ENCODE data around the gene TERB1. TPM values are rescaled to one million over a fixed set of nuclear protein-coding genes. Genes with fewer than 3 reads are reported as not detected.

The TERB1 gene
- total and polyA plus RNA-seq, 2 experiments from 2014 or later: not detected

- Histone ChIP-seq H3K9me2 (ENCODE audit: insufficient read depth) (no peaks in the 10 kb centered on the region), H3K27me3 (replicated peaks; ENCODE audit: insufficient read depth) (no peaks in the 10 kb centered on the region), H2AFZ (no peak overlapping the region), H3K4me3 (no peak overlapping the region), H3F3A (ENCODE audit: insufficient read depth) (peaks cover 39% of the 10 kb centered on the region), H3K27ac (peak overlapping the region; percentile 48), H4K20me1 (ENCODE audit: insufficient read depth) (no peaks in the 10 kb centered on the region), H3K9ac (no peak overlapping the region; the same call in 1 of the 2 replicates), H3K79me2 (ENCODE audit: insufficient read depth) (no peaks in the 10 kb centered on the region), H3K9me3 (ENCODE audit: low read depth) (no peaks in the 10 kb centered on the region), H3K36me3 (ENCODE audit: low read depth) (peaks cover 24% of the 10 kb centered on the region), H3K4me1 (ENCODE audit: insufficient read depth) (peaks cover 24% of the 10 kb centered on the region), H3K4me2 (ENCODE audit: unreplicated experiment) (no peak overlapping the region)
- peak; percentile 82 for DNase-seq
- TF ChIP-seq EZH2 (IDR thresholded peaks at IDR 0.05; ENCODE audit: insufficient read depth, poor library complexity, severe bottlenecking) (no peak), EZH2phosphoT487 (IDR thresholded peaks at IDR 0.05; ENCODE audit: insufficient read depth, low read depth) (no peak)
- in situ Hi-C loops (cut with MboI): no loop called here
- WGBS, 2 experiments (ENCODE audit: low coverage in 1 of 2, low lambda C conversion rate in 2 of 2, missing lambda C conversion rate in 2 of 2): 20 to 29% methylated on average over 12 of the region's 12 CpGs
Measured at GRCh38 chr16:66717112-66717675, 84.2 kb downstream of the TERB1 start.

GRCh38 chr16:66714654-66715307 is 86.6 kb downstream of the TERB1 start:
- H2AFZ ChIP-seq: no peak overlapping the region

GRCh38 chr16:66714062-66714461 is 87.3 kb downstream of the TERB1 start:
- no peaks in the 10 kb centered on the region for H3K9me2 ChIP-seq (ENCODE audit: insufficient read depth)
- DNase-seq: no peak
- no peak overlapping the region for H3K4me2 ChIP-seq (ENCODE audit: unreplicated experiment)
- in situ Hi-C loops (cut with MboI): no loop called here
- no peaks in the 10 kb centered on the region for H3K79me2 ChIP-seq (ENCODE audit: insufficient read depth)
- H3K4me3 ChIP-seq: no peak overlapping the region
- TF ChIP-seq EZH2 (IDR thresholded peaks at IDR 0.05; ENCODE audit: insufficient read depth, poor library complexity, severe bottlenecking) (no peak), EZH2phosphoT487 (IDR thresholded peaks at IDR 0.05; ENCODE audit: insufficient read depth, low read depth) (no peak)
- H2AFZ ChIP-seq: no peak overlapping the region
- H3K9ac ChIP-seq: no peak overlapping the region
- H3K27ac ChIP-seq: no peak overlapping the region
- no peaks in the 10 kb centered on the region for H3K27me3 ChIP-seq (replicated peaks; ENCODE audit: insufficient read depth)
- 0 out of 2 replicates have a peak, but pooled peaks cover 4% of the 10 kb centered on the region for H3K36me3 ChIP-seq (ENCODE audit: low read depth)
- no peaks in the 10 kb centered on the region for H4K20me1 ChIP-seq (ENCODE audit: insufficient read depth)
- H3K4me1 ChIP-seq (ENCODE audit: insufficient read depth): peaks cover 12% of the 10 kb centered on the region
- no peaks in the 10 kb centered on the region for H3K9me3 ChIP-seq (ENCODE audit: low read depth)
- peaks cover 16% of the 10 kb centered on the region for H3F3A ChIP-seq (ENCODE audit: insufficient read depth)
- WGBS, 2 experiments (ENCODE audit: low coverage in 1 of 2, low lambda C conversion rate in 2 of 2, missing lambda C conversion rate in 2 of 2): 85 to 87% methylated on average over 6 of the region's 6 CpGs

More at GRCh38 chr16:66714654-66715307, 86.6 kb downstream of the TERB1 start:
- Histone ChIP-seq H3K9me2 (ENCODE audit: insufficient read depth) (no peaks in the 10 kb centered on the region), H3K9me3 (ENCODE audit: low read depth) (no peaks in the 10 kb centered on the region), H4K20me1 (ENCODE audit: insufficient read depth) (no peaks in the 10 kb centered on the region), H3K36me3 (ENCODE audit: low read depth) (0 out of 2 replicates have a peak, but pooled peaks cover 4% of the 10 kb centered on the region), H3F3A (ENCODE audit: insufficient read depth) (peaks cover 16% of the 10 kb centered on the region), H3K4me1 (ENCODE audit: insufficient read depth) (peaks cover 12% of the 10 kb centered on the region), H3K27me3 (replicated peaks; ENCODE audit: insufficient read depth) (no peaks in the 10 kb centered on the region), H3K27ac (no peak overlapping the region), H3K79me2 (ENCODE audit: insufficient read depth) (no peaks in the 10 kb centered on the region), H3K9ac (no peak overlapping the region), H3K4me2 (ENCODE audit: unreplicated experiment) (no peak overlapping the region), H3K4me3 (no peak overlapping the region)
- DNase-seq: no peak
- TF ChIP-seq EZH2phosphoT487 (IDR thresholded peaks at IDR 0.05; ENCODE audit: insufficient read depth, low read depth) (no peak), EZH2 (IDR thresholded peaks at IDR 0.05; ENCODE audit: insufficient read depth, poor library complexity, severe bottlenecking) (no peak)
- in situ Hi-C loops (cut with MboI): no loop called here
- WGBS, 2 experiments (ENCODE audit: low coverage in 1 of 2, low lambda C conversion rate in 2 of 2, missing lambda C conversion rate in 2 of 2): 56 to 70% methylated on average over 6 of the region's 6 CpGs

DNA sequence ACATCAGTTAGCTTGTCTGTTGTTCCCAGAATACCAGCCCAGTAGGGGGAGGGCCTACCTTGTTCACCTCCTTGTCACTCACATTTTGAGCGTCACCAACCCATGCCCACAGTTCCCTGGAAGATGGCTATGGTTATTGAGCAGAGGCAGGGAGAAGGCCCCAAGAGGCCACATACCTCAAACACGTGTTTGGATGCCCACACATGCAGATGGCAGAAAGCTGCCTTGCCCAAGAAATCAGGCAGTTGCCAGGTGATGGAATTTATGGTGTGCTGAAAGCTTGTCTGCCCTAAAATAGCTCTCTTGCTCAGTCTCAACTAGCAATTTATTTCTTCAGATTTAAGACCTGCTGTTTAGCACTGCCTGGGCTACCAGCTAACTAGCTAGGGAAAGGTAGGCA is 88.3 kb downstream of the TERB1 start:
- H3K4me2 ChIP-seq (ENCODE audit: unreplicated experiment): no peak overlapping the region
- no peaks in the 10 kb centered on the region for H3K9me2 ChIP-seq (ENCODE audit: insufficient read depth)
- H3K9me3 ChIP-seq (ENCODE audit: low read depth): no peaks in the 10 kb centered on the region
- no peak overlapping the region for H3K4me3 ChIP-seq
- H3K36me3 ChIP-seq (ENCODE audit: low read depth): no peaks in the 10 kb centered on the region
- H4K20me1 ChIP-seq (ENCODE audit: insufficient read depth): no peaks in the 10 kb centered on the region
- H3K4me1 ChIP-seq (ENCODE audit: insufficient read depth): peaks cover 10% of the 10 kb centered on the region
- peaks cover 10% of the 10 kb centered on the region for H3F3A ChIP-seq (ENCODE audit: insufficient read depth)
- no peak overlapping the region for H2AFZ ChIP-seq
- no peak for TF ChIP-seq EZH2 (IDR thresholded peaks at IDR 0.05; ENCODE audit: insufficient read depth, poor library complexity, severe bottlenecking)
- no peak for TF ChIP-seq EZH2phosphoT487 (IDR thresholded peaks at IDR 0.05; ENCODE audit: insufficient read depth, low read depth)
- H3K27ac ChIP-seq: no peak overlapping the region
- in situ Hi-C loops (cut with MboI): no loop called here
- WGBS, 2 experiments (ENCODE audit: low coverage in 1 of 2, low lambda C conversion rate in 2 of 2, missing lambda C conversion rate in 2 of 2): 17 to 39% methylated on average over 2 of the region's 2 CpGs
- H3K27me3 ChIP-seq (replicated peaks; ENCODE audit: insufficient read depth): no peaks in the 10 kb centered on the region
- DNase-seq: peak; percentile 19
- H3K79me2 ChIP-seq (ENCODE audit: insufficient read depth): no peaks in the 10 kb centered on the region
- H3K9ac ChIP-seq: no peak overlapping the region

Measured in GM23248 (cell line).